B cell (primary cell): Measurements from ENCODE around the gene FOXN3. TPM values are rescaled to one million over a fixed set of nuclear protein-coding genes. Genes with fewer than 3 reads are reported as not detected.
A peak's percentile ranks its signal among the peaks of the same experiment; 100 is the strongest.

Experiments used
- ATAC-seq: fragments of 200-7000 bp; cut with Tn5 transposase; one replicate; pipeline ENCODE4 v1.10.0; 2021; ENCODE audit warnings: low read depth, mild to moderate bottlenecking, moderate number of reproducible peaks, moderate library complexity
- CTCF ChIA-PET: fragments of 350-600 bp; sonication (Branson Sonifier 250); formaldehyde crosslinking; loops from one replicate; lab custom pipeline; 2021; ENCODE audit warnings: antibody characterized with exemption, inconsistent platforms; lab: Charles Lee
- POLR2A ChIA-PET: fragments of 350-600 bp; sonication (Branson Sonifier 250); formaldehyde crosslinking; loops from one replicate; lab custom pipeline; 2021; ENCODE audit warnings: antibody characterized with exemption; lab: Charles Lee
- DNase-seq: peaks from one replicate; pipeline ENCODE4 v3.0.0; 2013
- H2AFZ ChIP-seq: 2 replicates; pipeline ENCODE4 v1.6.1; 2012; ENCODE audit warnings: mild to moderate bottlenecking, low read depth, low read length; ENCODE audit not compliant: insufficient read depth, poor library complexity, severe bottlenecking
- H3K27ac ChIP-seq, 2 donors: 1 replicate in 1 of 2; 2 replicates in 1 of 2; pipeline ENCODE4 v1.5.1; 2012 to 2013; ENCODE audit warnings: low read length in 2 of 2, mild to moderate bottlenecking in 2 of 2, moderate library complexity in 1 of 2
- H3K27me3 ChIP-seq, 4 experiments: fragments of 200-600 bp in 1 of 4; sonication (generic) in 1 of 4; replicated peaks in 1 of 4; 1 replicate in 2 of 4; 2 replicates in 2 of 4; pipeline versions ENCODE4 v1.6.1 to v1.7.0; 2013 to 2016; ENCODE audit warnings: low read length in 3 of 4, mild to moderate bottlenecking in 2 of 4, mixed read lengths in 1 of 4, moderate library complexity in 1 of 4; ENCODE audit not compliant: insufficient read depth in 4 of 4, control insufficient read depth in 3 of 4; ENCODE audit errors: control extremely low read depth in 1 of 4
- H3K36me3 ChIP-seq, 2 experiments: replicated peaks in 1 of 2; 1 replicate in 1 of 2; 2 replicates in 1 of 2; pipeline versions ENCODE4 v1.6.1 to v1.7.1; 2013; ENCODE audit warnings: low read length in 1 of 2; ENCODE audit not compliant: insufficient read depth in 2 of 2, control insufficient read depth in 1 of 2; ENCODE audit errors: control extremely low read depth in 1 of 2, extremely low read depth in 1 of 2
- H3K4me1 ChIP-seq, 2 donors: fragments of 200-600 bp in 1 of 2; sonication (generic) in 1 of 2; 1 replicate in 1 of 2; 2 replicates in 1 of 2; pipeline versions ENCODE4 v1.5.1 to v1.6.1; 2013 to 2017; ENCODE audit warnings: low read length in 2 of 2; ENCODE audit not compliant: control insufficient read depth in 2 of 2, insufficient read depth in 2 of 2
- H3K4me2 ChIP-seq: replicated peaks from 2 replicates; pipeline ENCODE3; 2012; ENCODE audit warnings: mild to moderate bottlenecking, low read depth, low read length; ENCODE audit not compliant: poor library complexity, severe bottlenecking
- H3K4me3 ChIP-seq, 5 experiments: fragments of 200-600 bp in 1 of 5; sonication (generic) in 1 of 5; 1 replicate in 3 of 5; 2 replicates in 2 of 5; pipeline versions ENCODE4 v1.5.1 to v1.7.0; 2011 to 2016; ENCODE audit warnings: low read length in 4 of 5, mild to moderate bottlenecking in 4 of 5, low read depth in 2 of 5, control low read depth in 1 of 5, moderate library complexity in 1 of 5; ENCODE audit not compliant: insufficient read depth in 1 of 5; ENCODE audit errors: control extremely low read depth in 1 of 5, extremely low read depth in 1 of 5
- H3K79me2 ChIP-seq: fragments of 200-600 bp; sonication (generic); one replicate; pipeline ENCODE4 v1.6.0; 2016; ENCODE audit warnings: low read length; ENCODE audit not compliant: control insufficient read depth, insufficient read depth
- H3K9ac ChIP-seq: fragments of 200-600 bp; sonication (generic); 2 replicates; pipeline ENCODE4 v1.6.1; 2017; ENCODE audit warnings: mild to moderate bottlenecking, low read length, moderate library complexity
- H3K9me3 ChIP-seq, 3 donors: one replicate each; pipeline versions ENCODE4 v1.6.1 to v1.7.1; 2013; ENCODE audit warnings: low read length in 2 of 3; ENCODE audit not compliant: control insufficient read depth in 2 of 3, insufficient read depth in 1 of 3; ENCODE audit errors: control extremely low read depth in 1 of 3
- H4K20me1 ChIP-seq: 2 replicates; pipeline ENCODE4 v1.6.0; 2012; ENCODE audit warnings: mild to moderate bottlenecking, low read length; ENCODE audit not compliant: insufficient read depth, control insufficient read depth, poor library complexity, severe bottlenecking
- H3K27ac Mint-ChIP-seq: one replicate; pipeline ENCODE4 v1.8.0; 2021; ENCODE audit warnings: mixed read lengths
- H3K27me3 Mint-ChIP-seq: one replicate; pipeline ENCODE4 v1.8.0; 2021; ENCODE audit warnings: mixed read lengths
- H3K4me1 Mint-ChIP-seq: one replicate; pipeline ENCODE4 v1.8.0; 2021; ENCODE audit warnings: mixed read lengths
- H3K4me3 Mint-ChIP-seq: one replicate; pipeline ENCODE4 v1.8.0; 2021; ENCODE audit warnings: mixed read lengths
- H3K9me3 Mint-ChIP-seq: one replicate; pipeline ENCODE4 v1.8.0; 2022; ENCODE audit warnings: mixed read lengths; ENCODE audit not compliant: insufficient read depth
- CTCF ChIP-seq: fragments of 200-600 bp; IDR thresholded peaks from one replicate; pipeline ENCODE4 v1.8.0; 2022; ENCODE audit warnings: antibody characterized with exemption, mild to moderate bottlenecking
- EZH2 ChIP-seq: IDR thresholded peaks from 2 replicates; pipeline ENCODE4 v1.6.1; 2012; ENCODE audit warnings: borderline replicate concordance, low read depth, mild to moderate bottlenecking, moderate library complexity, low read length; ENCODE audit not compliant: insufficient read depth, poor library complexity, severe bottlenecking
- WGBS: methylation state at CpG from one replicate; pipeline ENCODE4 v1.1.5; 2013; ENCODE audit warnings: missing lambda C conversion rate; ENCODE audit not compliant: insufficient coverage; 5-methylcytosine and 5-hydroxymethylcytosine counted together
- intact Hi-C: fragments of 100-400 bp; cut with micrococcal nuclease; formaldehyde crosslinking; loops from one replicate; pipeline ENCODE4 v1.10.0; 2022
- polyA plus RNA-seq: library from polyadenylated mRNA; depleted of rRNA; stranded (reverse); fragments of >200 nt; gene quantifications from 2 replicates; pipeline ENCODE4 v1.2.3, GENCODE V29; 2012
- total RNA-seq, 2 donors: library from RNA; stranded (reverse); fragments of 120-200 nt in 1 of 2; gene quantifications; 1 replicate in 1 of 2; 2 replicates in 1 of 2; pipeline versions ENCODE4 v1.2.3 to v1.2.4, GENCODE V29; 2013 to 2022

FOXN3 gene
- total and polyA plus RNA-seq, 2 donors (not counting 1 experiment from before 2014, with no cell fraction given): 80.6 to 98.2 TPM

GRCh38 chr14:89336338-89336737, 80.7 kb downstream of the FOXN3 start:
- ChIA-PET CTCF (interaction anchor here (0.7 to 3.5 kb wide), 32 partner anchors 9 to 584 kb away, joined by 3 to 36 read pairs (median 5); no protein-coding TSS in a partner anchor), POLR2A (interaction anchor here (0.9 to 1.1 kb wide), 2 partner anchors 32 to 47 kb away, joined by 4 to 5 read pairs; no protein-coding TSS in a partner anchor)
- TF ChIP-seq EZH2 (no peak), CTCF (peak; percentile 52)
- intact Hi-C loops: loop anchor here (1.0 to 5.0 kb wide), 4 partner anchors 46 to 431 kb away; no protein-coding TSS in a partner anchor
- no peak overlapping the region for H3K9ac ChIP-seq
- Mint-ChIP-seq H3K4me1 (peaks cover 67% of the 10 kb centered on the region), H3K27me3 (no peaks in the 10 kb centered on the region), H3K27ac (peak overlapping the region; percentile 62), H3K9me3 (no peaks in the 10 kb centered on the region), H3K4me3 (no peak overlapping the region)
- no peaks in the 10 kb centered on the region for H3K27me3 ChIP-seq
- no peaks in the 10 kb centered on the region for H3K9me3 ChIP-seq
- no peak overlapping the region for H2AFZ ChIP-seq
- H3K4me1 ChIP-seq: peaks cover 39 to 42% of the 10 kb centered on the region in 2 donors
- H3K4me3 ChIP-seq: no peak overlapping the region
- H3K79me2 ChIP-seq: peaks cover 76% of the 10 kb centered on the region
- DNase-seq: peak; percentile 69
- WGBS: 56% methylated on average over 2 of the region's 3 CpGs
- H3K4me2 ChIP-seq: peak overlapping the region; percentile 23
- no peaks in the 10 kb centered on the region for H3K36me3 ChIP-seq
- ATAC-seq: peak; percentile 69
- peak overlapping the region in 1 of 2 donors; percentile 31 for H3K27ac ChIP-seq
- no peaks in the 10 kb centered on the region for H4K20me1 ChIP-seq

- Histone ChIP-seq H3K36me3 (no peaks in the 10 kb centered on the region), H3K4me2 (peak overlapping the region; percentile 47), H4K20me1 (peaks cover 6% of the 10 kb centered on the region), H3K9me3 (no peaks in the 10 kb centered on the region), H3K4me3 (peak overlapping the region in 1 of 5 experiments; percentile 35), H3K27ac (peak overlapping the region in 1 of 2 donors; percentile 54), H3K79me2 (peaks cover 82% of the 10 kb centered on the region), H3K27me3 (no peaks in the 10 kb centered on the region), H3K9ac (no peak overlapping the region), H2AFZ (no peak overlapping the region), H3K4me1 (peaks cover 35 to 39% of the 10 kb centered on the region in 2 donors)
- TF ChIP-seq CTCF: no peak
- TF ChIP-seq EZH2: no peak
- Mint-ChIP-seq H3K27me3 (no peaks in the 10 kb centered on the region), H3K9me3 (no peaks in the 10 kb centered on the region), H3K27ac (no peak overlapping the region), H3K4me1 (peaks cover 53% of the 10 kb centered on the region), H3K4me3 (peak overlapping the region; percentile 52)
- intact Hi-C loops: loop anchor here (5.0 kb wide), 1 partner anchor 285 kb away; no protein-coding TSS in a partner anchor
- 100% methylated on average over 1 of the region's 3 CpGs for WGBS
- ATAC-seq: no peak
- ChIA-PET CTCF (interaction anchor here (0.6 to 0.7 kb wide), 3 partner anchors 12 to 55 kb away, joined by 3 read pairs; no protein-coding TSS in a partner anchor), POLR2A (no interaction called here)
- DNase-seq: no peak
Measured at GRCh38 chr14:89332031-89332430, 85.0 kb downstream of the FOXN3 start.
